Osteoblast (primary cell): ENCODE measurements around the gene ACOT12. TPM values are rescaled to one million over a fixed set of nuclear protein-coding genes. Genes with fewer than 3 reads are reported as not detected.
"Not testable (repeated sequence)": the region's sequence is repeated elsewhere in the genome, so short reads cannot be mapped to it uniquely, and the experiment has no call there.

Experiments
- DNase-seq: peaks from one replicate; pipeline ENCODE4 v3.0.0; 2011; ENCODE audit warnings: low spot score, mixed read lengths; ENCODE audit not compliant: insufficient read length; ENCODE audit errors: missing footprints
- H2AFZ ChIP-seq: 2 replicates; pipeline ENCODE4 v1.6.0; 2011; ENCODE audit warnings: mild to moderate bottlenecking, low read length
- H3K27ac ChIP-seq: 2 replicates; pipeline ENCODE4 v1.5.1; 2011; ENCODE audit warnings: mild to moderate bottlenecking, low read depth, low read length, moderate library complexity
- H3K27me3 ChIP-seq: 2 replicates; pipeline ENCODE4 v1.6.0; 2012; ENCODE audit warnings: mild to moderate bottlenecking, control low read depth, inconsistent platforms, low read length, moderate library complexity; ENCODE audit not compliant: insufficient read depth
- H3K36me3 ChIP-seq: 2 replicates; pipeline ENCODE4 v1.5.1; 2011; ENCODE audit warnings: mild to moderate bottlenecking, low read length, control low read depth, moderate library complexity; ENCODE audit not compliant: insufficient read depth
- H3K4me1 ChIP-seq: 2 replicates; pipeline ENCODE4 v1.5.1; 2011; ENCODE audit warnings: mild to moderate bottlenecking, low read length, control low read depth, moderate library complexity; ENCODE audit not compliant: insufficient read depth
- H3K4me2 ChIP-seq: 2 replicates; pipeline ENCODE4 v1.6.0; 2011; ENCODE audit warnings: mild to moderate bottlenecking, low read length; ENCODE audit not compliant: insufficient read depth
- H3K4me3 ChIP-seq: fragments of 200-600 bp; sonication (generic); 3 replicates; pipeline ENCODE4 v1.5.1; 2012; ENCODE audit warnings: mild to moderate bottlenecking, low read length, inconsistent platforms; ENCODE audit not compliant: insufficient read depth
- H3K79me2 ChIP-seq: 2 replicates; pipeline ENCODE4 v1.6.0; 2012; ENCODE audit warnings: mild to moderate bottlenecking, low read length, control low read depth, inconsistent platforms; ENCODE audit not compliant: insufficient read depth
- H3K9me3 ChIP-seq: 2 replicates; pipeline ENCODE4 v1.5.1; 2011; ENCODE audit warnings: low read depth, low read length, control low read depth
- H4K20me1 ChIP-seq: 2 replicates; pipeline ENCODE4 v1.6.0; 2012; ENCODE audit warnings: mild to moderate bottlenecking, low read length, control low read depth; ENCODE audit not compliant: insufficient read depth
- CTCF ChIP-seq: IDR thresholded peaks from 2 replicates; pipeline ENCODE4 v1.5.1; 2011; ENCODE audit warnings: mild to moderate bottlenecking, low read depth, low read length, moderate library complexity; ENCODE audit errors: extremely low read depth
- total RNA-seq: library from RNA; depleted of rRNA; stranded (reverse); fragments of >200 nt; gene quantifications from 2 replicates; pipeline ENCODE4 v1.2.3, GENCODE V29; 2012

Gene ACOT12
- total RNA-seq, 1 donor = not detected

- Histone ChIP-seq H3K9me3 (no peaks in the 10 kb centered on the region), H3K4me1 (peaks cover 26% of the 10 kb centered on the region), H3K4me2 (peak overlapping the region; percentile 84), H3K36me3 (peaks cover 9% of the 10 kb centered on the region), H3K79me2 (peaks cover 65% of the 10 kb centered on the region), H3K27ac (peak overlapping the region; percentile 96), H4K20me1 (peaks cover 4% of the 10 kb centered on the region), H2AFZ (peak overlapping the region; percentile 2), H3K27me3 (no peaks in the 10 kb centered on the region), H3K4me3 (peak overlapping the region; percentile 92)
- TF ChIP-seq CTCF = no peak
- peak; percentile 65 for DNase-seq
Observed at GRCh38 chr5:81302596-81302995, 91.3 kb downstream of the ACOT12 start.

- peaks cover 26% of the 10 kb centered on the region for H3K4me1 ChIP-seq
- TF ChIP-seq CTCF = peak; percentile 19
- H3K9me3 ChIP-seq = no peaks in the 10 kb centered on the region
- peak within 1 kb of the TSS; percentile 96 for H3K27ac ChIP-seq
- H4K20me1 ChIP-seq = peaks cover 4% of the 10 kb centered on the region
- peaks cover 60% of the 10 kb centered on the region for H3K79me2 ChIP-seq
- peak within 1 kb of the TSS; percentile 84 for H3K4me2 ChIP-seq
- no peaks in the 10 kb centered on the region for H3K27me3 ChIP-seq
- H2AFZ ChIP-seq = peak within 1 kb of the TSS; percentile 96
- H3K4me3 ChIP-seq = peak within 1 kb of the TSS; percentile 92
- DNase-seq = peak; percentile 92
- H3K36me3 ChIP-seq = peaks cover 9% of the 10 kb centered on the region
Observed at GRCh38 chr5:81301271-81302015, 92.5 kb downstream of the ACOT12 start, which contains the start of gene ZCCHC9. Gene ZCCHC9, plus strand, starts transcription at chr5:81301587. Its CDS starts 3,171 bp downstream, at chr5:81304758.

DNA sequence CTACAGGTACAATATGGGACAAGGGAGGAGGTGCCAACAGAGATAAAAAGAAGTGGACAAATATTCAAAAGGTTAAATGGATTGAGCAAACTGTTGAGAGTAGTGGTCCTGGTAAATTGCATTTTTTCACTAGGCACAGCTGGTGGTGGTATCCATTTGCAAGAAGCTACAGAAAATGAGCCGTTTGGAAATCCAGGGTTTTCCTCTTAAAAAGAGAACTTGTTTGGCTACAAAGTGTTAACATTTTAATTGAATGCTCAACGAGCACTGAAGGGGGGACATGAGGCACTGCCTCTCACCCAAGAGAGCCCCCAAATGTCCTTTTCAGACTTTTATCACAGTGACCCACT is 93.0 kb downstream of the ACOT12 start:
- no peaks in the 10 kb centered on the region for H3K27me3 ChIP-seq
- peak overlapping the region; percentile 84 for H3K4me2 ChIP-seq
- no peaks in the 10 kb centered on the region for H3K9me3 ChIP-seq
- TF ChIP-seq CTCF = no peak
- H3K27ac ChIP-seq = peak overlapping the region; percentile 96
- H4K20me1 ChIP-seq = peaks cover 4% of the 10 kb centered on the region
- H3K79me2 ChIP-seq = peaks cover 59% of the 10 kb centered on the region
- DNase-seq = no peak
- H3K4me3 ChIP-seq = peak overlapping the region; percentile 92
- H2AFZ ChIP-seq = peak overlapping the region; percentile 96
- H3K4me1 ChIP-seq = peaks cover 26% of the 10 kb centered on the region
- peaks cover 9% of the 10 kb centered on the region for H3K36me3 ChIP-seq

- Histone ChIP-seq H3K27me3 (no peaks in the 10 kb centered on the region), H3K36me3 (no peaks in the 10 kb centered on the region), H3K4me2 (no peak overlapping the region), H4K20me1 (no peaks in the 10 kb centered on the region), H2AFZ (no peak overlapping the region), H3K79me2 (peaks cover 47% of the 10 kb centered on the region), H3K4me1 (peaks cover 16% of the 10 kb centered on the region), H3K4me3 (no peak overlapping the region), H3K27ac (no peak overlapping the region), H3K9me3 (no peaks in the 10 kb centered on the region)
- DNase-seq = no peak
- TF ChIP-seq CTCF = no peak
Observed at GRCh38 chr5:81297531-81297930, 96.4 kb downstream of the ACOT12 start.

DNA sequence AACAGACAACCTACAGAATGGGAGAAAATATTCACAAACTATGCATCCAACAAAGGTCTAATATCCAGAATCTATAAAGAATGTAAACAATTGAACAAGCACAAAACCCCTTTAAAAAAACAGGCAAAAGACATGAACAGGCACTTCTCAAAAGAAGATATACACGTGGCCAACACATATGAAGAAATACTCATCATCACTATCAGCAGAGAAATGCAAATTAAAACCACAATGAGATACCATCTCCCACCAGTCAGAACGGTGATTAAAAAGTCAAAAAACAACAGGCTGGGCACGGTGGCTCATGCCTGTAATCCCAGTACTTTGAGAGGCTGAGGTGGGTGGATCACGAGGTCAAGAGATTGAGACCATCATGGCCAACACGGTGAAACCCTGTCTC is 99.9 kb downstream of the ACOT12 start:
- not testable (repeated sequence) for H3K9me3 ChIP-seq, H3K27ac ChIP-seq, DNase-seq, H3K4me1 ChIP-seq, H4K20me1 ChIP-seq, H3K4me2 ChIP-seq, H3K36me3 ChIP-seq, H2AFZ ChIP-seq, H3K27me3 ChIP-seq, H3K4me3 ChIP-seq
- H3K79me2 ChIP-seq = peaks cover 48% of the 10 kb centered on the region
